Islet precursor cell (in vitro differentiated cells): ENCODE measurements around the gene SNPH.

ENCODE experiments used
- DNase-seq: peaks from one replicate; pipeline ENCODE4 v3.0.0-alpha.2; 2018

The SNPH gene

GRCh38 chr20:1325173-1326030, 59.3 kb downstream of the SNPH start:
- DNase-seq: peak; percentile 96

- peak; percentile 14 for DNase-seq
These were observed 60.2 kb downstream of the SNPH start for GRCh38 chr20:1326031-1326930.

DNA sequence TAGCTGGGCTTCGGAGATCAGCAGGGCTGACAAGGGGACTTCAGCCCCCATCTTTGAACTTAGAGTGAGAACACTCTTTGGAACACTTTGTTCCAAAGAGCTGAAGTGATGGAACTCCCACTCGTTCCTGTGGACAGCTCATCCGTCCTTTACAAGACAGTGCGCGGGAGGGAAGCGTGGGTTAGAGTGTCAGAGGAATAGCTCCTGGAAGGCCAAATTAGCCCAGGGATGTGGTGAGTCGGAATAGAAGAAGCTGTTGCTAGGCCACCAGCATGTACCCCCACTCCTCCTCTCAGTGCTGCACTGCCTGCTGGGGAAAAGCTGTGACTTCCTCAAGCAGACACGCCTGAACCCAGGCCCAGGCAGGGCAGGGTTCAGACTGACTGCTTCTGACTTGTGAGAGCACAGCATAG, 61.2 kb downstream of the SNPH start:
- DNase-seq: peak; percentile 81

- peak; percentile 31 for DNase-seq
These were observed 62.0 kb downstream of the SNPH start for GRCh38 chr20:1327827-1328679.

DNA sequence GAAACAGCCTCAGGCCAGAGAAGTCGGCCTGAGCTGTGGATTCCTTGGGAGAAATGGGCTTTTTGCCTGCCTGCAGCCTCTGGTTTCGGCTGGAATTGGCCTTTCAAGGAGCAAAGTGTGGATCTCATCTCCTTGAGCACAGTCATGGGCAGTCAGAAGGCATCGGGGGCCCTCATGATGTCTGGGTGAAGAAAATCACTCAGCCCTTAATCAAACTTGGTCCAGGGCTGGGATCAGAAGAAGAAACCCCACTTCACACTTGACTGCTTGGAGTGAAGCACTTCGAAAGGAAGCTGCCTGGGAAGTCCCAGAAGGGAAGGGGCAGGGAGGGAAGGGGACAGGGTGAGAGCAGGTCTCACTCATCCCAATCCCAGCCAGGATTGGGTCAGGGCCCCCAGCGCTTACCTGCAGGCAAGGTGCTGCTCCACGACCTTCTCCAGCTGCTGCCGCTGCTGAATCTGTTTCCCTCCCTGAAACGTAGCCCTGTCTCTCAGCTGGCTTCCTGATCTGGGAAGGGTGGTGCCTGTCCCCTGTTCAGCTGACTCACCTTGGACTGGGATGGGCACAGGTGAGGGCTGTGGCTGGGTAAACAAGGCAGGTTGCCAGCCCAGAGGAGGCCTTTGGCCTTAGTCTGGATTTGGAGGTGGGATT, 62.7 kb downstream of the SNPH start, which contains the start of gene SDCBP2:
Gene SDCBP2, minus strand, starts transcription at position 460 of the 651 bp plus-strand sequence. CDS start 8,723 bp downstream, outside the sequence.
- peak; percentile 52 for DNase-seq

- DNase-seq: peak; percentile 28
These were observed 64.2 kb downstream of the SNPH start for GRCh38 chr20:1330075-1330830.

- peak; percentile 29 for DNase-seq
These were observed 65.0 kb downstream of the SNPH start for GRCh38 chr20:1331101-1331500.

DNA sequence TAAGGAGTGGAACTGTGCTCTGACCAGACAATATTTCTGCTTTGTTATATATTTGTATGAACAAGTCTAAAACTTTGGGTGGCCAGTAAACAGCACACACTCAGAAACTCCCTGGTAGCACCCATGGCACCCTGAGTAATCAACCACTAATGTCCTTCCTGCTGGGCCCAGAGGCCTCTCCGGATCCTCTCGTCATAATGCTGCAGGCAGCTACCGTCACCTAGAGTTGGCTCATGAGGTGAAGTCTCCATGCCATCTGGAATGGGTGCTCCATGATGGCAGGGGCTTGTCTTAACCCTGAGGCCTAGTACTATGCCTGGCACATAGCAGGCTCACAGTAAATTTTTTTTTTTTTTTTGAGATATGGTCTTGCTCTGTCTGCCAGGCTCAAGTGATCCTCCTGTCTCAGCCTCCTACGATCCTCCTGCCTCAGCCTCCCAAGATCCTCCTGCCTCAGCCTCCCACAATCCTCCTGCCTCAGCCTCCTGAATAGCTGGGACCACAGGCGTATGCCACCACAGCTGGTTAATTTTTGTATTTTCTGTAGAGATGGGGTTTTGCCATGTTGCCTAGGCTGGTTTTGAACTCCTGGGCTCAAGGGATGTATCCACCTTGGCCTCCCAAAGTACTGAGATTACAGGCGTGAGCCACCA, 65.8 kb downstream of the SNPH start:
- no peak for DNase-seq

DNA sequence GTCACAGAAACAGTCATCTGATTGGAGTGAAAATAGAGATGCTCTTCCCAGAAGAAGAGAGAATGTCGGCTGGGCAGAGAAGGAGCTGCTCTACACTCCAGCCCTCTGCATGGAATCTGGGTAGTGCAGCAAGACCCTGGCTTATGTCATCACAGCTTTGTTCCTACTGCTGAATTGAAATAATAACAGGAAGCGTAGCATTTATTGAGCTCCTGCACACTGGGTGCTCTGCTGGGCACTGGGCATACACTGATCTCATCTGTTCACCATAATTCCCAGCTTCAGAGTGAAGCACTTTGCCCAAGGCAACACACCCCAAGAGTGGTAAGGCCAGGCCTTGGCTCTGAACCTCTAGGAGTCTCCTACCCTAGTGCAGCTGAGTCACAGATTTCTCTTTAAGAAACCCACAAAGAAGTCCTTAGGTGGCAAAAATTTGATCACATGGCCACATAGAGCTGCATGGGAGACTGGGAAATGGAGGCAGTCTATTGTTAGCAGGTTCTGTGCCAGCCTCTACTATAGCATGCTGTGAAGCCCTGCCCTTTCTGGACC, 66.7 kb downstream of the SNPH start:
- DNase-seq: peak; percentile 38

GRCh38 chr20:1333462-1334369, 67.6 kb downstream of the SNPH start:
- DNase-seq: peak; percentile 29

GRCh38 chr20:1334370-1334731, 68.3 kb downstream of the SNPH start:
- DNase-seq: peak; percentile 22

DNA sequence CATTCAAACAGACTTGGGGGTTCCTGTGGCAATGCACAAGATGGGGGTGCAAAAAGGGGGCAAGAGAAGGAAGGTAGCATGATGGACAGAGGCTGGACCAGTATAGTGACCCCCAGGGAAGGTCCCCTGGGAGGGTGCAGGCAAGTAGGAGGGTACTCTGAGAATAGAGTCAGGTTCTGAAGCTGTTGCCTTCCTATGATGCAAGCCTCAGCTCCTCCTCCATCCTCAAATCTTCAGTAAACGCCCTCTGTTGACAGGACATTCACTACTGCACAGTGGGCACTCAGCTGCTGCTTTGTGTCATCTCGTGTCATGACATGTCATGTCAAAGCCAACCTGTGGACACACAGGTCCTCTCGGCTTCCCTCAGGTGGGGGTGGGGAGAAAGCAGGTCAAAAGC, 68.7 kb downstream of the SNPH start:
- DNase-seq: peak; percentile 63

DNA sequence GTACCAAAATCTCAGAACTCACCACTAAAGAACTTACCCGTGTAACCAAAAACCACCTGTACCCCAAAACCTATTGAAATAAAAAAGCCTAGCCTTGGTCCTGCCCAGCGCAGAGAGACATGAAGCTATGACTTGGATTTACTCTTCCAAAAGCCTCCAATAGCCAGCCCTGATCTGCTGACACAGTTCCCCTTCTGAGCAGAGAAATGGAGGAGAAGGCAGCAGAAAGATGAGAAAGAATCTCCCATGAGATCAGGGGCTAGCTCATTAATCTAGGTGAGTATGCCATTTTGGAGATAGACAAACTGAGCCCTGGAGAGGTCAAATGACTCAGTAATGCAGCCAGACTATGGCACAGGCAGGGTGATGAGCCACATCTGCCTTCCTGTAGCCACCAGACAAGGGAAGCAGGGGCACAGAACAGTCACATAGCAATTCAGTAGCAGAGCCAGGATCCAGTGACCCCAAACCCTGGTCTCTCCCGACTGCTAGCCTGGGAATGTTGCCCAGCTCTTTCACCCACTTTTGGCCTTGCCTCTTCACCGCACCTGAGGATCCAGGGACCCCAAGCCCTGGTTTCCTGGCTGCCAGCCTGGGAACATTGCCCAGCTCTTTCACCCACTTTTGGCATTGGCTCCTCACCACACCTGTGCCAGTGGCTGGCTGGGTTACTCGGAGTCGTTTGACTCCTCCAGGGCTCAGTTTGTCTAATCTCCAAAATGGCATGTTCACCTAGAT, 70.0 kb downstream of the SNPH start:
- no peak for DNase-seq

DNA sequence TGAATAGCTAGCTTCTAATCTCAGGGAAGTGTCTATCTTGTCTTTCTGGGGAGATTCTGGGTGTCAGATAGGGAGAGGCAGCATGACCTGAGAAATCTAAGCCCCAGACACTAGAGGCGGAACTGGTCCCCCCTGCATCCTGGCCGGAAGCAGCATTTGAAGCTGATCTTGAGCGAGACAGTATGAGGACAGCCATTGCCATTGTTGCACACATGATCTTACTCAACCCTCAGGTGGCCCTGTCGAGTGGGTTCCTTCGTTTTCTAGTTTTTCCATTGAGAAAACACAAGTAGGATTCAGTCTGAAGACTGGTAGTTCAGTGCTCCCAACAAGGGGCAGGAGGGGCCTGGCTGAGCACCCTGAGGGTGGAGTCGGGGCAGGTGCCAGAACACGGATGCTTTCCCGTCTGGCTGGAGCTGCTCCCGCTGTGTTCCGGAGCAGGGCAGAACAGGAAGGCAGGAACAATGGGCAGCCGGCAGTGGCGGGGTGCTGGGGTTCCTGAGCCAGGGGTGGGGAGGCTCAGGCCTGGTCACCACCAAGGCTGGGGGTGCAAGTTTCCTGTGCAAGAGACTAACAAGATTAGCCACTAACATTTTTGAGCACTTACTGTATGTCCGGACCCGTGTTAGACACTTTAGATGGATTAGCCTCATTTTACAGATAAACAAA, 70.7 kb downstream of the SNPH start:
- DNase-seq: no peak

- DNase-seq: no peak
These were observed 71.3 kb downstream of the SNPH start for GRCh38 chr20:1337441-1337840.

GRCh38 chr20:1338096-1338495, 72.0 kb downstream of the SNPH start:
- DNase-seq: no peak

GRCh38 chr20:1338801-1339200, 72.7 kb downstream of the SNPH start:
- no peak for DNase-seq
